H1 (cell line): ENCODE results near the gene DLGAP3. TPM values are rescaled to one million over a fixed set of nuclear protein-coding genes. Genes with fewer than 3 reads are reported as not detected.

Experiments used
- CTCF ChIA-PET: fragments of 300-600 bp; sonication (Branson Sonifier 250); formaldehyde crosslinking; loops from one replicate; lab custom pipeline; 2021; ENCODE audit not compliant: partially characterized antibody; lab: Charles Lee
- POLR2A ChIA-PET: fragments of 300-600 bp; sonication (Branson Sonifier 250); formaldehyde crosslinking; loops from one replicate; lab custom pipeline; 2021; ENCODE audit warnings: inconsistent platforms; ENCODE audit not compliant: partially characterized antibody; lab: Charles Lee
- DNase-seq, 2 experiments: peaks; one replicate each; pipeline versions ENCODE4 v3.0.0 to v3.0.0-alpha.2; 2010 to 2022; ENCODE audit warnings: low spot score in 2 of 2, low read depth in 1 of 2, mixed read lengths in 1 of 2
- FAIRE-seq: peaks from 2 replicates; lab custom pipeline; 2011; peaks lifted over from hg19 to GRCh38; lab: Jason Lieb, UNC
- H2AFZ ChIP-seq: 2 replicates; pipeline ENCODE4 v1.8.1; 2012; ENCODE audit warnings: low read length, inconsistent platforms
- H2AK5ac ChIP-seq: 2 replicates; pipeline ENCODE4 v1.6.1; 2013; ENCODE audit warnings: low read depth, low read length
- H2BK120ac ChIP-seq: replicated peaks from 2 replicates; pipeline ENCODE3; 2013; ENCODE audit warnings: low read depth, low read length, inconsistent platforms
- H2BK12ac ChIP-seq: 2 replicates; pipeline ENCODE4 v1.6.1; 2013; ENCODE audit warnings: low read depth, low read length
- H2BK15ac ChIP-seq: 2 replicates; pipeline ENCODE4 v1.6.1; 2013; ENCODE audit warnings: low read length
- H2BK20ac ChIP-seq: 2 replicates; pipeline ENCODE4 v1.6.1; 2013; ENCODE audit warnings: low read length
- H2BK5ac ChIP-seq: 2 replicates; pipeline ENCODE4 v1.6.1; 2013; ENCODE audit warnings: low read depth, low read length
- H3K14ac ChIP-seq: 2 replicates; pipeline ENCODE4 v1.6.1; 2013; ENCODE audit warnings: inconsistent platforms; ENCODE audit not compliant: insufficient read length
- H3K18ac ChIP-seq: 2 replicates; pipeline ENCODE4 v1.6.1; 2013; ENCODE audit warnings: low read length; ENCODE audit errors: extremely low read depth
- H3K23ac ChIP-seq: 2 replicates; pipeline ENCODE4 v1.6.1; 2013; ENCODE audit warnings: inconsistent platforms; ENCODE audit not compliant: insufficient read length
- H3K23me2 ChIP-seq: 2 replicates; pipeline ENCODE4 v1.6.1; 2013; ENCODE audit warnings: low read depth, low read length
- H3K27ac ChIP-seq: 2 replicates; pipeline ENCODE4 v1.6.1; 2011; ENCODE audit warnings: low read depth, low read length, inconsistent platforms
- H3K27me3 ChIP-seq, 4 experiments: replicated peaks in 1 of 4; 1 replicate in 1 of 4; 2 replicates in 3 of 4; pipeline versions ENCODE4 v1.6.1 to v1.8.1; 2011 to 2013; ENCODE audit warnings: low read length in 3 of 4, mild to moderate bottlenecking in 3 of 4, inconsistent platforms in 2 of 4, mixed read lengths in 2 of 4, moderate library complexity in 1 of 4; ENCODE audit not compliant: control insufficient read depth in 3 of 4, insufficient read depth in 3 of 4; ENCODE audit errors: extremely low read depth in 1 of 4
- H3K36me3 ChIP-seq, 4 experiments: 2 replicates each; pipeline versions ENCODE4 v1.6.1 to v1.8.1; 2011 to 2013; ENCODE audit warnings: mild to moderate bottlenecking in 4 of 4, low read length in 3 of 4, moderate library complexity in 2 of 4, control low read depth in 1 of 4, inconsistent platforms in 1 of 4; ENCODE audit not compliant: insufficient read depth in 4 of 4, control insufficient read depth in 2 of 4
- H3K4ac ChIP-seq: replicated peaks from 2 replicates; pipeline ENCODE3; 2013; ENCODE audit warnings: low read length, low read depth, mixed read lengths, inconsistent platforms; ENCODE audit not compliant: insufficient read length
- H3K4me1 ChIP-seq, 4 experiments: replicated peaks in 1 of 4; 1 replicate in 1 of 4; 2 replicates in 3 of 4; pipeline versions ENCODE4 v1.6.1 to v1.8.1; 2011 to 2013; ENCODE audit warnings: low read length in 3 of 4, inconsistent platforms in 2 of 4, mixed read lengths in 1 of 4; ENCODE audit not compliant: insufficient read depth in 4 of 4, control insufficient read depth in 3 of 4
- H3K4me2 ChIP-seq, 2 experiments: 2 replicates each; pipeline versions ENCODE4 v1.6.1 to v1.8.1; 2011 to 2013; ENCODE audit warnings: low read depth in 2 of 2, low read length in 2 of 2, control low read depth in 1 of 2, inconsistent platforms in 1 of 2, mild to moderate bottlenecking in 1 of 2; ENCODE audit not compliant: insufficient read depth in 1 of 2
- H3K4me3 ChIP-seq, 4 experiments: fragments of 200-600, 300-600 bp in 1 of 4; sonication (generic), shearing (Covaris generic), sonication (Bioruptor Twin) in 1 of 4; 2 replicates each; pipeline versions ENCODE4 v1.5.1 to v1.8.1; 2011 to 2016; ENCODE audit warnings: low read length in 4 of 4, low read depth in 3 of 4, control low read depth in 2 of 4, inconsistent platforms in 2 of 4, mild to moderate bottlenecking in 2 of 4, mixed read lengths in 1 of 4, moderate library complexity in 1 of 4; ENCODE audit not compliant: insufficient read depth in 2 of 4; ENCODE audit errors: extremely low read depth in 1 of 4
- H3K56ac ChIP-seq: replicated peaks from 2 replicates; pipeline ENCODE3; 2013; ENCODE audit warnings: low read depth, mild to moderate bottlenecking, mixed read lengths, low read length, inconsistent platforms; ENCODE audit not compliant: insufficient read length
- H3K79me1 ChIP-seq: 2 replicates; pipeline ENCODE4 v1.6.1; 2013; ENCODE audit warnings: low read depth, low read length, control low read depth
- H3K79me2 ChIP-seq, 2 experiments: 2 replicates each; pipeline versions ENCODE4 v1.6.1 to v1.8.1; 2012 to 2013; ENCODE audit warnings: low read length in 2 of 2, mild to moderate bottlenecking in 2 of 2, inconsistent platforms in 1 of 2; ENCODE audit not compliant: insufficient read depth in 2 of 2, control insufficient read depth in 1 of 2
- H3K9ac ChIP-seq, 4 experiments: replicated peaks in 1 of 4; 1 replicate in 1 of 4; 2 replicates in 3 of 4; pipeline versions ENCODE4 v1.6.1 to v1.8.1; 2011 to 2013; ENCODE audit warnings: low read depth in 3 of 4, low read length in 3 of 4, control low read depth in 2 of 4, mild to moderate bottlenecking in 2 of 4, moderate library complexity in 2 of 4, inconsistent platforms in 1 of 4; ENCODE audit errors: extremely low read depth in 1 of 4
- H3K9me3 ChIP-seq, 2 experiments: 2 replicates each; pipeline versions ENCODE4 v1.6.1 to v1.8.1; 2012 to 2013; ENCODE audit warnings: mild to moderate bottlenecking in 2 of 2, moderate library complexity in 2 of 2, control low read depth in 1 of 2, inconsistent platforms in 1 of 2, low read depth in 1 of 2, low read length in 1 of 2, mixed read lengths in 1 of 2; ENCODE audit not compliant: insufficient read depth in 2 of 2
- H4K20me1 ChIP-seq, 2 experiments: replicated peaks in 1 of 2; 2 replicates each; pipeline versions ENCODE3 to v1.8.1; 2011 to 2013; ENCODE audit warnings: inconsistent platforms in 2 of 2, low read length in 2 of 2, mild to moderate bottlenecking in 1 of 2; ENCODE audit not compliant: insufficient read depth in 2 of 2, control insufficient read depth in 1 of 2
- H4K5ac ChIP-seq: 2 replicates; pipeline ENCODE4 v1.6.1; 2013; ENCODE audit warnings: low read length, low read depth, mixed read lengths, inconsistent platforms; ENCODE audit not compliant: insufficient read length
- H4K8ac ChIP-seq: 2 replicates; pipeline ENCODE4 v1.8.0; 2013; ENCODE audit warnings: mild to moderate bottlenecking, moderate library complexity, low read length, inconsistent platforms; ENCODE audit not compliant: insufficient read depth; ENCODE audit errors: extremely low read depth
- H4K91ac ChIP-seq: replicated peaks from 2 replicates; pipeline ENCODE3; 2013; ENCODE audit warnings: low read length, mixed read lengths, inconsistent platforms; ENCODE audit not compliant: insufficient read length
- WGBS, 2 experiments: shearing (Covaris generic) in 1 of 2; methylation state at CpG; one replicate each; pipeline versions ENCODE4 v1.1.6 to v1.1.7; 2013 to 2015; ENCODE audit warnings: low lambda C conversion rate in 2 of 2, mixed read lengths in 2 of 2, inconsistent platforms in 1 of 2, low coverage in 1 of 2, missing lambda C conversion rate in 1 of 2; ENCODE audit not compliant: insufficient replicate concordance in 2 of 2, insufficient coverage in 1 of 2, insufficient read length in 1 of 2; ENCODE audit errors: extremely low coverage in 1 of 2, missing lambda C conversion rate in 1 of 2; 5-methylcytosine and 5-hydroxymethylcytosine counted together
- polyA plus RNA-seq, 7 experiments: library from polyadenylated mRNA; depleted of rRNA in 3 of 7; stranded (reverse) in 5 of 7; unstranded in 2 of 7; fragments of >200 nt in 5 of 7; fragments of 200-250 nt in 2 of 7; gene quantifications; 1 replicate in 5 of 7; 2 replicates in 1 of 7; 4 replicates in 1 of 7; pipeline versions ENCODE4 v1.2.1 to v1.2.3, GENCODE V29; 2011 to 2013; ENCODE audit warnings: missing spikeins in 2 of 7, mixed read lengths in 2 of 7
- total RNA-seq: library from RNA; stranded (reverse); fragmentation: NEBNext Ultra II Directional; extraction: Animal tissue kit (Norgen Biotek cat#: 25700); gene quantifications from 2 replicates; pipeline ENCODE4 v1.2.1, GENCODE V29; 2021
- TF ChIP-seq, protein P1 (sequence below): IDR thresholded peaks from 2 replicates; pipeline ENCODE4 v1.6.1; 2012; ENCODE audit warnings: inconsistent platforms

DLGAP3 gene
- total and polyA plus RNA-seq, 2 of the 8 experiments (the other 6 are each of a cell fraction or from before 2014, with no cell fraction given): 3.8 to 13.2 TPM

DNA sequence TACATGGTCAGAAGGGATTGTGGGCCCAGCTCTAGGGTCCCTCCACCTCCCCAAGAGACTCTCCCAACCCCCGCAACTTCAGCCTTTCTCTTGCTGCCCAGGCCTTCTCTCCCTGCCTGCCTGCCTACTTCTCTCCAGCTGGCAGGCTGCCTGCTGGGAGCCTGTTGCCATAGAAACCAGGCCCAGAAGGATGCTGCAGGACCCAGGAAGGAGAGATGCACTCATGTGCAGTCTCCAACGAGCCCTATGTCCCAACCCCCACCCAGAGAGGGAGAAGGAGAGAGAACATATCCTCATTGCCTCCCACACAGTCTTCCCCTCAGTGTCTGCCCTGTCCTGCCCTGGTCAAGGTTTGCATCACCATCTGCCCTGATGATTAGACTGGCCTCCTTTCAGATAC, 59.1 kb downstream of the DLGAP3 start:
- H4K20me1 ChIP-seq: peaks cover 0 to 3% of the 10 kb centered on the region in 2 experiments
- H3K14ac ChIP-seq: no peak overlapping the region
- no peak overlapping the region for H2BK20ac ChIP-seq
- peaks cover 0 to 7% (median 3%) of the 10 kb centered on the region in 4 experiments; a peak in 3 of 7 replicates for H3K4me1 ChIP-seq
- no peak overlapping the region for H4K8ac ChIP-seq
- H2BK5ac ChIP-seq: no peak overlapping the region
- no peak overlapping the region for H2BK12ac ChIP-seq
- DNase-seq: no peak
- no peak overlapping the region for H3K23ac ChIP-seq
- H4K5ac ChIP-seq: no peak overlapping the region
- no peak overlapping the region for H3K4me2 ChIP-seq
- H3K27ac ChIP-seq: no peak overlapping the region
- H3K36me3 ChIP-seq: no peaks in the 10 kb centered on the region
- H3K4me3 ChIP-seq: no peak overlapping the region
- peaks cover 0 to 11% (median under 1%) of the 10 kb centered on the region in 4 experiments; a peak in 2 of 7 replicates for H3K27me3 ChIP-seq
- ChIA-PET POLR2A (interaction anchor here (1.2 kb wide), 1 partner anchor 11 kb away, joined by 3 read pairs; the partner anchor contains the start of gene SMIM12), CTCF (interaction anchor here (0.8 to 9.6 kb wide), 10 partner anchors 11 to 242 kb away, joined by 3 to 103 read pairs (median 4); partner anchors contain the start of genes GJB3, SMIM12 and TMEM35B)
- H3K56ac ChIP-seq: no peak overlapping the region
- H3K4ac ChIP-seq: no peak overlapping the region
- no peak overlapping the region for H2AK5ac ChIP-seq
- 95% methylated on average over 2 of the region's 2 CpGs; no CpG with 5 or more reads in 1 of the 2 experiments for WGBS, 2 experiments
- no peaks in the 10 kb centered on the region for H3K79me2 ChIP-seq
- no peak overlapping the region for H3K18ac ChIP-seq
- no peak overlapping the region for H2BK120ac ChIP-seq
- H3K79me1 ChIP-seq: no peaks in the 10 kb centered on the region; the same call in 1 of the 2 replicates
- peaks cover 7% of the 10 kb centered on the region; the same call in 1 of the 2 replicates for H3K23me2 ChIP-seq
- no peaks in the 10 kb centered on the region for H3K9me3 ChIP-seq
- TF ChIP-seq, protein P1, sequence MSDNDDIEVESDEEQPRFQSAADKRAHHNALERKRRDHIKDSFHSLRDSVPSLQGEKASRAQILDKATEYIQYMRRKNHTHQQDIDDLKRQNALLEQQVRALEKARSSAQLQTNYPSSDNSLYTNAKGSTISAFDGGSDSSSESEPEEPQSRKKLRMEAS: no peak
- H4K91ac ChIP-seq: no peak overlapping the region
- no peak for FAIRE-seq
- no peak overlapping the region for H3K9ac ChIP-seq
- H2BK15ac ChIP-seq: no peak overlapping the region
- H2AFZ ChIP-seq: no peak overlapping the region
